ENCODE results near the gene CEP295NL.
"Not testable (repeated sequence)": the region's sequence is repeated elsewhere in the genome, so short reads cannot be mapped to it uniquely, and the experiment has no call there.

CEP295NL gene

GRCh38 chr17:78904371-78904770 is 1.4 kb upstream of the CEP295NL start:
- TF ChIP-seq EZH2 (IDR thresholded peaks at IDR 0.05) (no peak), POLR2AphosphoS5 (IDR thresholded peaks at IDR 0.05; ENCODE audit: borderline replicate concordance, low read depth, low read length) (no peak), FOXP2 (optimal IDR thresholded peaks at IDR 0.05; ENCODE audit: control extremely low read depth, extremely low read length, insufficient read depth) (no peak)
- Histone ChIP-seq H3K4me3 (no peak overlapping the region), H3K9me3 (ENCODE audit: low read depth, low read length) (no peaks in the 10 kb centered on the region), H3K9ac (ENCODE audit: insufficient read length) (no peak overlapping the region), H3K36me3 (ENCODE audit: insufficient read depth, low read length) (peaks cover 6% of the 10 kb centered on the region; the same call in 1 of the 2 replicates), H3K27ac (no peak overlapping the region)
- no peak for DNase-seq (ENCODE audit: low read depth, low spot score)

GRCh38 chr17:78902231-78902630 is 770 bp downstream of the CEP295NL start:
- not testable (repeated sequence) for DNase-seq (ENCODE audit: low read depth, low spot score); H3K27ac ChIP-seq; H3K36me3 ChIP-seq (ENCODE audit: insufficient read depth, low read length); H3K4me3 ChIP-seq; H3K9ac ChIP-seq (ENCODE audit: insufficient read length); H3K9me3 ChIP-seq (ENCODE audit: low read depth, low read length)

- Histone ChIP-seq H3K9me3 (ENCODE audit: low read depth, low read length) (no peaks in the 10 kb centered on the region), H3K4me3 (no peak overlapping the region), H3K27ac (no peak overlapping the region), H3K36me3 (ENCODE audit: insufficient read depth, low read length) (peaks cover 6% of the 10 kb centered on the region; the same call in 1 of the 2 replicates), H3K9ac (ENCODE audit: insufficient read length) (no peak overlapping the region)
- no peak for DNase-seq (ENCODE audit: low read depth, low spot score)
- TF ChIP-seq EZH2 (IDR thresholded peaks at IDR 0.05) (no peak), FOXP2 (optimal IDR thresholded peaks at IDR 0.05; ENCODE audit: control extremely low read depth, extremely low read length, insufficient read depth) (no peak), POLR2AphosphoS5 (IDR thresholded peaks at IDR 0.05; ENCODE audit: borderline replicate concordance, low read depth, low read length) (no peak)
Observed at GRCh38 chr17:78901806-78902205, 1.2 kb downstream of the CEP295NL start.

- H3K9ac ChIP-seq (ENCODE audit: insufficient read length): no peak overlapping the region
- H3K36me3 ChIP-seq (ENCODE audit: insufficient read depth, low read length): peaks cover 6% of the 10 kb centered on the region; the same call in 1 of the 2 replicates
- H3K4me3 ChIP-seq: no peak overlapping the region
- H3K27ac ChIP-seq: no peak overlapping the region
- TF ChIP-seq FOXP2 (optimal IDR thresholded peaks at IDR 0.05; ENCODE audit: control extremely low read depth, extremely low read length, insufficient read depth) (no peak), POLR2AphosphoS5 (IDR thresholded peaks at IDR 0.05; ENCODE audit: borderline replicate concordance, low read depth, low read length) (no peak), EZH2 (IDR thresholded peaks at IDR 0.05) (no peak)
- DNase-seq (ENCODE audit: low read depth, low spot score): no peak
- H3K9me3 ChIP-seq (ENCODE audit: low read depth, low read length): no peaks in the 10 kb centered on the region
Observed at GRCh38 chr17:78900816-78901215, 2.2 kb downstream of the CEP295NL start.

DNA sequence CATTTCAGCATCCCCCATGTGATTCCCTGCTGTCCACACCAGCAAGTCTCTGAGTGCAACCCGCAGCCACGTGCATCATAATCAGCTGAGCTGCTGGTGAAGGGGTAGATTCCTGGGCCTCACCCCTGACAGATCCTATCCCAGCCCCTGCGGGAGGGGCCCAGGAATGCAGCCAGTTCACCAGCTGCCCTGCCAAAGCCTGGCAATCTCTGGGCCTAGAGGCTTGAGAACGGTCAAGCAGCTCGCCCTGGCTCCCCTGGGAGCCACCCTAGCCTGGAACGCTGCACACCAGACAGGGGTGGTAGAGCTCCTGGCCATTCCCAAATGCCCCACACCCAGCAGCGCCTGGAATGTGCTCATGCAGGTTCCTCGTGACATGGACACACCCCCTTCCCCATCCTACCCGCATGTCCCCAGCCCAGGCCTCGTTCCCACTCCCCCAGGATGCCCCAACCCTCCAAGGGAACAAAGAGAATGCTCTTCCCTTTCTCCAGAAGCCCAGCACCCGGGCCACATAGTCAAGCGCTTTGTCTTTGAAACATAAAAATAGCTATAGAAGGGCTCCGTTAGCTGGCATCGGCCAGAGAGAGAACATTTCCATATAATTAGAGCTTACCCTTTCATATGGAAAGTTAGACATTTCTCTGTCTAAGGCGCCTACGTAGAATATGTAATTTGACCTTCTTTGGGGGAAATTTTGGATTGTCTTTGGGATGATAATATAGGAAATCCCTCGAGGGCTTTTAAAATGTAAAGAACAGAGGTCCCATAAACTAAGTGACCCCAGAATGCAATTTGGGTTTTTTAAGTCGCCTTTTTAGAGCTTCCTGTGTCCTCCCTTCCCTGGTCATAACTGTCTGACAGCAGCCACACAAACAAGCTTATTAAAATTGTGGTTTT is 3.4 kb downstream of the CEP295NL start:
- Histone ChIP-seq H3K4me3 (no peak overlapping the region), H3K9ac (ENCODE audit: insufficient read length) (no peak overlapping the region), H3K27ac (no peak overlapping the region), H3K9me3 (ENCODE audit: low read depth, low read length) (no peaks in the 10 kb centered on the region), H3K36me3 (ENCODE audit: insufficient read depth, low read length) (peaks cover 6% of the 10 kb centered on the region; the same call in 1 of the 2 replicates)
- TF ChIP-seq EZH2 (IDR thresholded peaks at IDR 0.05): no peak
- TF ChIP-seq POLR2AphosphoS5 (IDR thresholded peaks at IDR 0.05; ENCODE audit: borderline replicate concordance, low read depth, low read length): no peak
- TF ChIP-seq FOXP2 (optimal IDR thresholded peaks at IDR 0.05; ENCODE audit: control extremely low read depth, extremely low read length, insufficient read depth): no peak
- no peak for DNase-seq (ENCODE audit: low read depth, low spot score)

- TF ChIP-seq POLR2AphosphoS5 (IDR thresholded peaks at IDR 0.05; ENCODE audit: borderline replicate concordance, low read depth, low read length): no peak
- TF ChIP-seq FOXP2 (optimal IDR thresholded peaks at IDR 0.05; ENCODE audit: control extremely low read depth, extremely low read length, insufficient read depth): no peak
- TF ChIP-seq EZH2 (IDR thresholded peaks at IDR 0.05): no peak
- no peaks in the 10 kb centered on the region for H3K9me3 ChIP-seq (ENCODE audit: low read depth, low read length)
- no peak overlapping the region for H3K9ac ChIP-seq (ENCODE audit: insufficient read length)
- H3K27ac ChIP-seq: no peak overlapping the region
- peaks cover 6% of the 10 kb centered on the region; the same call in 1 of the 2 replicates for H3K36me3 ChIP-seq (ENCODE audit: insufficient read depth, low read length)
- no peak overlapping the region for H3K4me3 ChIP-seq
- DNase-seq (ENCODE audit: low read depth, low spot score): no peak
Observed at GRCh38 chr17:78898947-78899346, 4.1 kb downstream of the CEP295NL start.

- no peak overlapping the region for H3K4me3 ChIP-seq
- no peak for DNase-seq (ENCODE audit: low read depth, low spot score)
- no peaks in the 10 kb centered on the region for H3K9me3 ChIP-seq (ENCODE audit: low read depth, low read length)
- H3K36me3 ChIP-seq (ENCODE audit: insufficient read depth, low read length): peaks cover 6% of the 10 kb centered on the region; the same call in 1 of the 2 replicates
- TF ChIP-seq POLR2AphosphoS5 (IDR thresholded peaks at IDR 0.05; ENCODE audit: borderline replicate concordance, low read depth, low read length) (no peak), FOXP2 (optimal IDR thresholded peaks at IDR 0.05; ENCODE audit: control extremely low read depth, extremely low read length, insufficient read depth) (no peak), EZH2 (IDR thresholded peaks at IDR 0.05) (no peak)
- no peak overlapping the region for H3K9ac ChIP-seq (ENCODE audit: insufficient read length)
- no peak overlapping the region for H3K27ac ChIP-seq
Observed at GRCh38 chr17:78898075-78898836, 4.7 kb downstream of the CEP295NL start.

DNA sequence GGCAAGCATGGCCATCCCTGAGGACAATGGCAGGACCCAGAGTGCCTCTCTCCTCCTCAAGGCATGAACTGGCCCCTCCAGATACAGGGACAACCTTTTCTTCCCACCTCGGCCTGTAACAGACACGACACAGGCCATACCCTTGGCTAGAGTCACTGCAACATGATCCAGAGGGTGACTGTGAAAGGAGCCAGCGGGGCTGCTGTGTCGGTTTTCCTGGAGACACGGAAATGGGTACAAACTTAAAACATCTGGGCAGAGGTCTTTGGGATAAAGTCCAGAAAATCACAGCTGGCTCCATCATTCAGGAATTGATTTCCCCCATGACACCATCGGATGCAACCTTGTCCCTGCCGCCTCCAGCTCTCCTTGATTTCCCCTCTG is 5.3 kb downstream of the CEP295NL start:
- Histone ChIP-seq H3K4me3 (no peak overlapping the region), H3K9me3 (ENCODE audit: low read depth, low read length) (no peaks in the 10 kb centered on the region), H3K9ac (ENCODE audit: insufficient read length) (no peak overlapping the region), H3K36me3 (ENCODE audit: insufficient read depth, low read length) (peaks cover 6% of the 10 kb centered on the region; the same call in 1 of the 2 replicates), H3K27ac (no peak overlapping the region)
- TF ChIP-seq FOXP2 (optimal IDR thresholded peaks at IDR 0.05; ENCODE audit: control extremely low read depth, extremely low read length, insufficient read depth) (no peak), POLR2AphosphoS5 (IDR thresholded peaks at IDR 0.05; ENCODE audit: borderline replicate concordance, low read depth, low read length) (no peak), EZH2 (IDR thresholded peaks at IDR 0.05) (no peak)
- no peak for DNase-seq (ENCODE audit: low read depth, low spot score)

Data from SK-N-MC (cell line).